GM23248 (cell line): Measurements from ENCODE around the gene ADRA1B.

Experiments
- EZH2 ChIP-seq: fragments of 200-600 bp; sonication (generic); IDR thresholded peaks from 2 replicates; pipeline ENCODE4 v1.6.1; 2018; ENCODE audit warnings: antibody characterized with exemption, mild to moderate bottlenecking; ENCODE audit not compliant: insufficient read depth, poor library complexity, severe bottlenecking
- EZH2phosphoT487 ChIP-seq: fragments of 200-600 bp; sonication (generic); IDR thresholded peaks from 2 replicates; pipeline ENCODE4 v1.6.1; 2018; ENCODE audit warnings: antibody characterized with exemption, moderate library complexity, mild to moderate bottlenecking, low read depth; ENCODE audit not compliant: insufficient read depth

GRCh38 chr5:159935946-159936345 is 19.7 kb downstream of the ADRA1B start:
- no peak for TF ChIP-seq EZH2phosphoT487
- no peak for TF ChIP-seq EZH2
